Body of pancreas (tissue), 4 donors: ENCODE results near the gene POLA1. TPM values are rescaled to one million over a fixed set of nuclear protein-coding genes. Genes with fewer than 3 reads are reported as not detected.

ENCODE experiments used
- ATAC-seq: fragments of 150-250 bp; one replicate; pipeline ENCODE4 v1.9.1; 2016
- DNase-seq, 4 donors: peaks; one replicate each; pipeline ENCODE4 v3.0.0-alpha.2; 2019
- H3K27ac ChIP-seq, 4 donors: fragments of 200-600 bp; sonication (generic); 1 replicate in 3 of 4; 2 replicates in 1 of 4; pipeline versions ENCODE4 v1.5.1 to v1.6.1; 2016 to 2019; ENCODE audit warnings: mild to moderate bottlenecking in 1 of 4, mixed read lengths in 1 of 4, moderate library complexity in 1 of 4
- H3K27me3 ChIP-seq, 2 donors: fragments of 200-600 bp; sonication (generic); one replicate each; pipeline ENCODE4 v1.6.0; 2016; ENCODE audit warnings: mild to moderate bottlenecking in 1 of 2
- H3K36me3 ChIP-seq, 2 donors: fragments of 200-600 bp; sonication (generic); replicated peaks in 1 of 2; 2 replicates each; pipeline ENCODE4 v1.5.1; 2016; ENCODE audit warnings: low read depth in 2 of 2; ENCODE audit not compliant: insufficient read depth in 1 of 2
- H3K4me1 ChIP-seq: fragments of 200-600 bp; sonication (generic); one replicate; pipeline ENCODE4 v1.6.0; 2016
- H3K4me3 ChIP-seq, 2 donors: fragments of 200-600 bp; sonication (generic); 1 replicate in 1 of 2; 2 replicates in 1 of 2; pipeline ENCODE4 v1.5.1; 2016 to 2019
- H3K9me3 ChIP-seq, 3 donors: fragments of 200-600 bp; sonication (generic); 1 replicate in 2 of 3; 2 replicates in 1 of 3; pipeline ENCODE4 v1.5.1; 2016
- POLR2A ChIP-seq, 3 donors: fragments of 450-650 bp; IDR thresholded peaks; one replicate each; pipeline ENCODE4 v1.6.1; 2016; ENCODE audit warnings: antibody characterized with exemption in 3 of 3, mild to moderate bottlenecking in 2 of 3
- WGBS, 2 donors: methylation state at CpG; one replicate each; pipeline ENCODE4 v1.1.5; 2017; 5-methylcytosine and 5-hydroxymethylcytosine counted together
- intact Hi-C: fragments of 100-400 bp; cut with DNase I; formaldehyde crosslinking; loops from one replicate; pipeline ENCODE4 v1.15.1; 2023
- total RNA-seq, 2 donors: library from RNA; depleted of rRNA; stranded (reverse); fragments of >200 nt; gene quantifications; one replicate each; pipeline ENCODE4 v1.1.0, GENCODE V29; 2016
- TF ChIP-seq, protein P1 (sequence below), 7 experiments: fragments of 450-650 bp in 4 of 7; fragments of 200-600 bp in 3 of 7; sonication (generic) in 3 of 7; IDR thresholded peaks; one replicate each; pipeline ENCODE4 v1.5.1; 2016 to 2019; ENCODE audit warnings: antibody characterized with exemption in 7 of 7

POLA1 gene
- total RNA-seq, 2 donors from 2014 or later = 5.7 to 9.9 TPM

DNA sequence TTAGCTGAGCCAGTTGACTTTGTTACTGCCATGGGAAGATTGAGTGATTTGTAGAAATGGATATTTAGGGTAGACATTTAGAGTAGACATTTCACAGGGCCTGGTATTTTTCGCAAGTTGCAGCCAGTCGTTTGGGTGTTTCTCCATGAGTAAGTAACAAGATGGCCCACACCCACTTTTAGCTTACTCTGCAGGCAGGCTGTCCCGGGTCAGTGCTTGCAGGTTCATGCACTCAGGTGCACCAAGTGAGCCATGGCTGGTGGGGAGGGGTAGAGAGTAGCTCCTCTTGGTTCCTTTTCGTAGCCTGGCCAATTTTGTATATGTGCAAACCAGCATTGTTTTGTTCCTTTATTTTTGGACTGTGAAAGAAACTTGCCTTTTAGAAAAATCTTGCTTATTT is 145.6 kb downstream of the POLA1 start:
- intact Hi-C loops = loop anchor here (5.0 kb wide), 1 partner anchor 303 kb away; no protein-coding TSS in a partner anchor
- WGBS, 2 donors = 64 to 74% methylated on average over 4 of the region's 4 CpGs
- Histone ChIP-seq H3K27me3 (no peaks in the 10 kb centered on the region), H3K36me3 (no peaks in the 10 kb centered on the region), H3K27ac (no peak overlapping the region), H3K4me3 (no peak overlapping the region), H3K9me3 (no peaks in the 10 kb centered on the region), H3K4me1 (no peaks in the 10 kb centered on the region)
- TF ChIP-seq, protein P1, sequence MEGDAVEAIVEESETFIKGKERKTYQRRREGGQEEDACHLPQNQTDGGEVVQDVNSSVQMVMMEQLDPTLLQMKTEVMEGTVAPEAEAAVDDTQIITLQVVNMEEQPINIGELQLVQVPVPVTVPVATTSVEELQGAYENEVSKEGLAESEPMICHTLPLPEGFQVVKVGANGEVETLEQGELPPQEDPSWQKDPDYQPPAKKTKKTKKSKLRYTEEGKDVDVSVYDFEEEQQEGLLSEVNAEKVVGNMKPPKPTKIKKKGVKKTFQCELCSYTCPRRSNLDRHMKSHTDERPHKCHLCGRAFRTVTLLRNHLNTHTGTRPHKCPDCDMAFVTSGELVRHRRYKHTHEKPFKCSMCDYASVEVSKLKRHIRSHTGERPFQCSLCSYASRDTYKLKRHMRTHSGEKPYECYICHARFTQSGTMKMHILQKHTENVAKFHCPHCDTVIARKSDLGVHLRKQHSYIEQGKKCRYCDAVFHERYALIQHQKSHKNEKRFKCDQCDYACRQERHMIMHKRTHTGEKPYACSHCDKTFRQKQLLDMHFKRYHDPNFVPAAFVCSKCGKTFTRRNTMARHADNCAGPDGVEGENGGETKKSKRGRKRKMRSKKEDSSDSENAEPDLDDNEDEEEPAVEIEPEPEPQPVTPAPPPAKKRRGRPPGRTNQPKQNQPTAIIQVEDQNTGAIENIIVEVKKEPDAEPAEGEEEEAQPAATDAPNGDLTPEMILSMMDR (IDR thresholded peaks at IDR 0.05) = no peak
- TF ChIP-seq POLR2A (IDR thresholded peaks at IDR 0.05) = no peak
- DNase-seq (no peak), ATAC-seq (no peak)

- Histone ChIP-seq H3K9me3 (no peaks in the 10 kb centered on the region), H3K36me3 (no peaks in the 10 kb centered on the region), H3K4me3 (no peak overlapping the region), H3K4me1 (no peaks in the 10 kb centered on the region), H3K27ac (no peak overlapping the region), H3K27me3 (no peaks in the 10 kb centered on the region)
- ATAC-seq (no peak), DNase-seq (no peak)
- TF ChIP-seq POLR2A (IDR thresholded peaks at IDR 0.05) = no peak
- TF ChIP-seq, protein P1 (IDR thresholded peaks at IDR 0.05) = no peak
- intact Hi-C loops = no loop called here
- 56 to 64% methylated on average over 5 of the region's 5 CpGs for WGBS, 2 donors
Observed at GRCh38 chrX:24842486-24842885, 148.8 kb downstream of the POLA1 start.

DNA sequence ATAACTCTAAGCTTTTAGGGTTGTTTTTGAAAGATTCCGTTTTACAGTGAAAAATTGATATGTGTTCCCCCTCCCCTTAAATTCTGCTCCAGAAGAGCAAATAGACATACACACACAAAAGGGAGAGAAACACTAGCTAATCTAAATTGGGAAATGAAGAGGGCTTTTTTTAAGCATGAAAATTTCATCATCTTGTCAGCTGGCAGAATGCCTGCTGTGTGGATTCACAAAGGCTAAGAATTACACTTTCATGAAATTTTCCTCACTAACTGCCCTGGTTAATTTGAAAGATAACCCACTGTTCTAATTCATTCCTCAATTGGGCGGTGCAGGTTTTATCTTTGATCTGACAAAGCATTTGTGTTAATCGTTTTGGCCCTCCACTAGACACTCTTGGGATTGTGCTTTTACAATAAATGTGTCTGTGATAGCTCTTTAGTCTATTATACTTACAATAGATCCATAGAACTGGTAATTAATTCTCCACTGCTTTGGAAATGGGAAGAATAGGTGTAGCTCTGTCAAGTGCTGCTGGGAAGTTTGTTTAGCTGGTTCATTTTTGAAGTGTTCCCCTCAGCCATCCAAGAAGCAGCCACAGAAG is 152.9 kb downstream of the POLA1 start:
- H3K9me3 ChIP-seq = no peaks in the 10 kb centered on the region
- H3K4me1 ChIP-seq = no peaks in the 10 kb centered on the region
- H3K36me3 ChIP-seq = no peaks in the 10 kb centered on the region
- WGBS, 2 donors = 70 to 73% methylated on average over 3 of the region's 3 CpGs
- DNase-seq = no peak
- TF ChIP-seq, protein P1 (IDR thresholded peaks at IDR 0.05) = no peak
- TF ChIP-seq POLR2A (IDR thresholded peaks at IDR 0.05) = no peak
- no peak overlapping the region for H3K27ac ChIP-seq
- intact Hi-C loops = no loop called here
- no peak overlapping the region for H3K4me3 ChIP-seq
- ATAC-seq = no peak
- H3K27me3 ChIP-seq = no peaks in the 10 kb centered on the region

DNA sequence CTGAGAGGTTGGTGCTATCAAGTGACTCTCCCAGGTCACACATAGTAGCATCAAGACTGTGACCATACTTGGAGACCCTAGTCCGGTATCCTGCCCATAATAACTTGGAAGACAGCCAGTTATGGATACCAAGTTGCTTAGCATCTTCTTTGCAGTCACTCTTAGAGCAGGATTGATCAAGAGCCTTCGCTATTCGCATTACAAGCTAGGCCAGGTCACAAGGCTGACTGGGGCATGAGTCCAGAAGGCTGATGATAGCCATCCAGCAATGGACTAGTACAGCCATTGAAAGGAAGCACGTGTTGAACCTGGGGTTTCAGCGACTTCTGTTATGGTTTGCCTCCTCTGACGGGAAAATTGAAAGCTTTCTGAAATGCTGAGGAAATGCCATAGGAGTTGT is 157.6 kb downstream of the POLA1 start:
- 97 to 100% methylated on average over 3 to 6 of the region's 6 CpGs for WGBS, 2 donors
- Histone ChIP-seq H3K27me3 (no peaks in the 10 kb centered on the region), H3K9me3 (no peaks in the 10 kb centered on the region), H3K4me3 (no peak overlapping the region), H3K27ac (no peak overlapping the region), H3K36me3 (no peaks in the 10 kb centered on the region), H3K4me1 (no peaks in the 10 kb centered on the region)
- ATAC-seq = no peak
- intact Hi-C loops = no loop called here
- no peak for DNase-seq
- TF ChIP-seq, protein P1 (IDR thresholded peaks at IDR 0.05) = no peak
- TF ChIP-seq POLR2A (IDR thresholded peaks at IDR 0.05) = no peak

DNA sequence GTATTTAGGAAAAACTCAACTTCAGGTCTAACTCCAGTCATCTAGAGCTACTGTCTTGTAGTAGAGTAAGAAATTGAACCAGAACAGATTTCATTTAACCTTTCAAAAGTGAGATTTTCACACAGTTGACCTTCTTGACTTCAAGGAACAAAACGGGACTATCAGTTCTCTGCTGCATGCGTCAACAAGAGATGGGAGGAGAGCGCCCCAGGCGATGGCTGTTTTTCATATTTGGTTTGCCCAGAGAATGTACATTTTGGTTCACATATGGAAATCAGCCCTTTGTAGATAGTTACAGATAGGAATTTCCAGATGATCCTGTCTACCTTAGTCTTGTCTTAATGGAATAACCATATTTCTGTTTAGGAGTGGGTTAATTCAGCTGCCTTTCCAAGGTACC is 158.1 kb downstream of the POLA1 start:
- H3K4me3 ChIP-seq = no peak overlapping the region
- TF ChIP-seq, protein P1 (IDR thresholded peaks at IDR 0.05) = no peak
- TF ChIP-seq POLR2A (IDR thresholded peaks at IDR 0.05) = no peak
- H3K4me1 ChIP-seq = no peaks in the 10 kb centered on the region
- 87 to 100% methylated on average over 2 to 4 of the region's 4 CpGs for WGBS, 2 donors
- intact Hi-C loops = no loop called here
- no peaks in the 10 kb centered on the region for H3K9me3 ChIP-seq
- no peak overlapping the region for H3K27ac ChIP-seq
- no peaks in the 10 kb centered on the region for H3K36me3 ChIP-seq
- H3K27me3 ChIP-seq = no peaks in the 10 kb centered on the region
- DNase-seq (no peak), ATAC-seq (no peak)
